OCI-LY1 (cell line): Measurements from ENCODE around the gene RPH3AL.

Source experiments
- CTCF ChIP-seq: fragments of 200-600 bp; sonication (generic), shearing (Covaris generic); IDR thresholded peaks from 2 replicates; pipeline ENCODE4 v1.5.1; 2017; ENCODE audit warnings: mild to moderate bottlenecking, antibody characterized with exemption, low read length, moderate library complexity, mixed read lengths
- EZH2 ChIP-seq: fragments of 200-600 bp; sonication (generic), shearing (Covaris generic); IDR thresholded peaks from 2 replicates; pipeline ENCODE4 v1.8.0; 2017; ENCODE audit warnings: borderline replicate concordance, mixed run types, mild to moderate bottlenecking, antibody characterized with exemption, low read length, moderate library complexity, mixed read lengths

GRCh38 chr17:278676-279059 lies 73.9 kb downstream of the RPH3AL start:
- no peak for TF ChIP-seq EZH2
- TF ChIP-seq CTCF = no peak
